Occipital lobe (tissue), 2 donors: ENCODE measurements around the gene ACAD10. TPM values are rescaled to one million over a fixed set of nuclear protein-coding genes. Genes with fewer than 3 reads are reported as not detected.

Experiments
- DNase-seq: peaks from one replicate; lab custom pipeline; 2025; lab: John Stamatoyannopoulos, UW
- total RNA-seq: library from RNA; depleted of rRNA; stranded (reverse); fragments of >200 nt; gene quantifications from one replicate; pipeline ENCODE4 v1.2.3, GENCODE V29; 2014

ACAD10 gene
- total RNA-seq, 1 donor from 2014 or later, result 11.1 TPM

- no peak for DNase-seq
Measured at GRCh38 chr12:111775205-111776193, 89.6 kb downstream of the ACAD10 start.

DNA sequence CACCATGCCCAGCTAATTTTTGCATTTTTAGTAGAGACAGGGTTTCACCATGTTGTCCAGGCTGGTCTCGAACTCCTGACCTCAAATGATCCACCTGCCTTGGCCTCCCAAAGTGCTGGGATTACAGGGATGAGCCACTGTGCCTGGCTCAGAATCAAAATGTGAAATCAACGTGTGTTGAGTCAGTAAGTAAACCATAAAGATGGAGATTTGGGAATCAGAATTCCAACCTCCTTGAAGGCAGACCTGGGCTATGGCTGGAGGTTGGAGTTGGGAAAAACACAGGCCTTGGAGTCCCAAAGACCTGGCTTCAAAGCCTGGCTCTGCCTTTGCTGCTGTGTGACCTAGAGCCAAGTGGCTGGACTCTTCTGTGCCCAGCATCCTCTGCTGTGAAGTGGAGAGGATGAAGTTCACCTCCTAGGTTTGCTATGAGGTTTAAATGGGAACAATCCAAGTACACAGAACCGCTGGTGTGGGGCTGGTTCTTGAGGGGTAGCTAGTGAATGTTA, 91.0 kb downstream of the ACAD10 start:
- no peak for DNase-seq

GRCh38 chr12:111777345-111778045, 91.6 kb downstream of the ACAD10 start:
- no peak for DNase-seq

DNA sequence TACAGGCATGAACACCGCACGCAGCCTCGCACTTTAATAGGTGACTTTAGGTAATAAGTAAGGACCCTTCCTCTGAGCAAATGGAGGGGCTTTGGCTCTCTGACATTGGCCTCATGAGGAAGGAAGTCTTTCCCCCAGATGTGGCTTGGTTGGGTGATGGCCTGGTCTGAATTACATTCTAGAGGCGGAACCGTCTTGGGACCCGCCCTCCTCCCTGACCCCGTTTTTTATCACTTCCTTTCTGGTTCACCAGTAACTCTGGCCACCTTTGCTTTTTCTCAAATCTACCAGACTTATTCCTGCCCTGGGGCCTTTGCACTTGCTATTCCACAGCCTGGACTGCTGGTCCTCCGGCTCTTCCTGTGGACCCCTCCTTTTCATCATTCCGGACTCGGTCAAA, 94.3 kb downstream of the ACAD10 start:
- no peak for DNase-seq

GRCh38 chr12:111780615-111781014, 94.8 kb downstream of the ACAD10 start:
- no peak for DNase-seq

DNA sequence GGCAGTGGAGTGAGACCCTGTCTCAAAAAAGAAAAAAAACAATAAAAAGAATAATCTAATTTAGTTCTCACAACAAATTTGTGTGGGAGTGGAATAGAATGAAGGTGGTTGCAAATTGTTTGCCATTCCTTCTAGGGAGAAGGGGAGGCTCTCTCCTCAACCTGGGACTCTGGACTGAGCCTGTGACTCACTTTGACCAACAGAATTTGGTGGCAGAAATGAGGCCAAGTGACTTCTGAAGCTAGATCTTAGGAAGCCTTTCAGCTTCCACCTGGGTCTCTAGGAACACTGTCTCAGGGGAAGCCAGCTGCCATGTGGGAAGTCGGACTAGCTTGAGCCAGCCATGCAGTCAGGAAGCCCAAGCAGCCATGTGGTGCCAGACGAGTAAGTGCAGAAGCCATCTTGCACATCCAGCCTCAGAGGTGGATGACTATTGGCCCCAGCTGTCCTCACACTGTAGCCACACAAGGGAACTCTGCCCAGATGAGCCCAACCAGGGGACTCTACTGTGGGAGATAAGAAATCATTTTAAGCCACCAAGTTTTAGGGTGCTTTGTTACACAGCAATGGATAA, 95.3 kb downstream of the ACAD10 start:
- DNase-seq, result no peak

- no peak for DNase-seq
Measured at GRCh38 chr12:111783046-111783445, 97.2 kb downstream of the ACAD10 start.

DNA sequence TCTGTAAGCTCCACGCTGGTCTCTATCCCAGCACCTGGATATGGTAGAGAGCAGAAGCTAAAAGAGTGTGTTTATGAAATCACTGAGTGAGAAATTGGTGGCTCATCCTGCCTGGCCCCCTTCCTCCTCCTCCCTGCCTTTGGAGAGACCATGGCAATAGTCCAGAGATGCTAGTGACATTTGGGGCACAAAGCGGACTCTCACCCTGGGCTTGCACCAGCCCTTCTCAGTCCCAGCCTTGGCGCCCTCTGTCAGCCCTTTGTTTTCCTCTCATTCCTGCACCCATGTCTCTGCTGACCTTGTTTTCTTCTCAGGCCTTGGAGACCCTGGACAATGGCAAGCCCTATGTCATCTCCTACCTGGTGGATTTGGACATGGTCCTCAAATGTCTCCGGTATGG, 99.1 kb downstream of the ACAD10 start:
- DNase-seq, result no peak

GRCh38 chr12:111785651-111786050, 99.8 kb downstream of the ACAD10 start:
- no peak for DNase-seq

- DNase-seq, result no peak
Measured at GRCh38 chr12:111788178-111788654, 102.4 kb downstream of the ACAD10 start.

DNA sequence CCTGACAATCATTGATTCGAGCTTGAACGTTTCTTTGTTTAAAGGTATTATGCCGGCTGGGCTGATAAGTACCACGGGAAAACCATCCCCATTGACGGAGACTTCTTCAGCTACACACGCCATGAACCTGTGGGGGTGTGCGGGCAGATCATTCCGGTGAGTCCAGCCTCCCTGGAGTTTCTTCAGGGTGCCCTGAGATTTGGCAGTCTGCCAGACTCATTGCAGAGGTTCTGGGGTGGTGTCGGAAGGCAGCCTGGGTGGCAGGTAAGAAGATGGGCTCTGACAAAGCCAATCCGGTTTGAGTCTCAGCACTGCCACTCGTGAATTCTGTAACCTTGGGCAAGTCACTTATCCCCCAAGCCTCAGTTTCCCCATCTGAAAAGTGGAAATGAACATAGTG, 103.9 kb downstream of the ACAD10 start:
- no peak for DNase-seq

DNA sequence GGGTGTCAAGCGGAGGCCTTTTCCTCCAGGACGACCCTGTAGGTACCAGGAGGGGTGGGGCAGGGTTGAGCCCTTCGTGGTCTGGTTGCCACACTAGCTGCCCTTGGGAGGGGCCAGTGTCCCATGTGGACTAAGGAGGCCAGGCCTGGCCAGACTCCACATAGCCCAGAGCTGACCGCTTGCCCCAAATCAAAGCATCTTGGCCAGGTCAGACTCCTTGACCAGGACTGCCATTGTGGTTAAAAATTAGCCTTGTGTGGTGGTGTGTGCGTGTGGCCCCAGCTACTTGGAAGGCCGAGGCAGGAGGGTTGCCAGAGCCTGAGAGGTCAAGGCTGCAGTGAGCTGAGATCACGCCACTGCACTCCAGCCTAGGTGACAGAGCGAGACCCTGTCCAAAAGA, 105.7 kb downstream of the ACAD10 start:
- no peak for DNase-seq

- DNase-seq, result no peak
Measured at GRCh38 chr12:111792155-111792855, 106.5 kb downstream of the ACAD10 start.

GRCh38 chr12:111792856-111793235, 107.0 kb downstream of the ACAD10 start:
- no peak for DNase-seq

DNA sequence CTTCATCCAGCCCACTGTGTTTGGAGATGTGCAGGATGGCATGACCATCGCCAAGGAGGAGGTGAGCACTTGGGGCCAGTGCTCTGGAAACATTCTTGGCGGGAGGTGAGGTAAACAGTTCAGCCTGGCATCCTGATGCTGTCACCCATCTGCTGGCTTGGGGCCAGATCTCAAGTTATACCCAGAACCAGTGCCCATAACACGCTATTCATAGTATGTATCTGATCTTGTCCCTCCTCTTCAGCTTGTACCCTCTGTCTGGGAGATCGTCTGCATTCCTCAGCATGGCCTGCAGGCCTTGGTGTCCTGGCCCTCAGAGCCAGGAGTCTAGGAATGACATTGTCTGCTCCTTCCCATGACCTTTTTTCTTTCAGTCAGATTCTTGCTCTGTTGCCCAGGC, 112.3 kb downstream of the ACAD10 start:
- no peak for DNase-seq

- no peak for DNase-seq
Measured at GRCh38 chr12:111799758-111800157, 113.9 kb downstream of the ACAD10 start.

DNA sequence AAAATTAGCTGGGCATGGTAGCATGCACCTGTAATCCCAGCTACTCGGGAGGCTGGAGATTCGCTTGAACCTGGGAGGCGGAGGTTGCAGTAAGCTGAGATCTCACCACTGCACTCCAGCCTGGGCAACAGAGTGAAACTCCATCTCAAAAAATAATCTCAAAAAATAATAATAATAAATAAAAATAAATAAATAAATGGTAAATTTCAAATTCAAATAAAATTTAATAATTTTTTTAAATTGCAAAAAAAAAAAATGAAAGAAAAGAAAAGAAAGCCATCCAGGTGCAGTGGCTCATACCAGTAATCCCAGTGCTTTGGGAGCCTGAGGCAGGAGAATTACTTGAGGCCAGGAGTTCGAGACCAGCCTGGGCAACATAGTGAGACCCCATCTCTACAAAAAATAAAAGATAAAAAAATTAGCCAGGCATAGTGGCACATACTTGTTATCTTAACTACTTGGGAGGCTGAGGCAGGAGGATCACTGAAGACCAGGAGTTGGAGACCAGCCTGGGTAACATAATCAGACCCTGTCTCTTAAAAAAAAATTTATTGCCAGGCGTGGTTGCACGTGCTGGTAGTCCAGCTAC, 117.3 kb downstream of the ACAD10 start:
- DNase-seq, result no peak

- DNase-seq, result no peak
Measured at GRCh38 chr12:111803851-111804250, 118.0 kb downstream of the ACAD10 start.

DNA sequence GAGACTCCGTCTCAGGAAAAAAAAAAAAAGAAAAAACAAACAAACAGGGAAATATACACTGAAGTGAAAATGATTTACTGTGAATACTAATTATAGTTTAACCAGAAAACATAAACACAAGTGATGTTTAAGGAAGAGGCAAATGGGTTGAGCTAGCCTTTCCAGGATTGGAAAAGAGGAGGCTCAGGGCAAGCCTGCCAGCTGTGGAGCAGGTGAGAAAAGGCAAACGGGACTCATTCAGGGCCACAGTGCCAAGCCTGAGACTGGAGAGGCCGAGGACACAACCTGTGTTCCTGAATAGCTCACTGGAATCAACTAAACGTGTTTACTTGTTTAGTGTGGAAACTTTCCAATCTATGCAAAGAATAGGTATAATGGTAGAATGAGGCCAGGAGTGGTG, 120.5 kb downstream of the ACAD10 start:
- DNase-seq, result no peak
